ENCODE data around the gene TENM3. TPM values are rescaled to one million over a fixed set of nuclear protein-coding genes. Genes with fewer than 3 reads are reported as not detected.

TENM3 gene
- total RNA-seq, 1 donor from 2014 or later = 2.8 TPM

GRCh38 chr4:182846036-182846435 lies 602.8 kb downstream of the TENM3 start:
- DNase-seq (ENCODE audit: low spot score in 2 of 2) = no peak
- H3K4me1 ChIP-seq = no peaks in the 10 kb centered on the region

GRCh38 chr4:182847576-182848450 lies 604.6 kb downstream of the TENM3 start:
- intact Hi-C loops (cut with DNase I) = no loop called here
- no peak overlapping the region for H3K4me3 ChIP-seq
- DNase-seq (ENCODE audit: low spot score in 2 of 2) = no peak
- no peaks in the 10 kb centered on the region for H3K4me1 ChIP-seq
- H3K9me3 ChIP-seq = no peaks in the 10 kb centered on the region
- no peaks in the 10 kb centered on the region for H3K27me3 ChIP-seq
- no peaks in the 10 kb centered on the region for H3K36me3 ChIP-seq
- no peak overlapping the region for H3K27ac ChIP-seq
- no peak for TF ChIP-seq CTCF (IDR thresholded peaks at IDR 0.05)

More at GRCh38 chr4:182846036-182846435, 602.8 kb downstream of the TENM3 start:
- no peak for TF ChIP-seq CTCF (IDR thresholded peaks at IDR 0.05)
- H3K27me3 ChIP-seq = no peaks in the 10 kb centered on the region
- H3K9me3 ChIP-seq = no peaks in the 10 kb centered on the region
- H3K36me3 ChIP-seq = no peaks in the 10 kb centered on the region
- H3K4me3 ChIP-seq = no peak overlapping the region
- intact Hi-C loops (cut with DNase I) = no loop called here
- H3K27ac ChIP-seq = no peak overlapping the region

- no peaks in the 10 kb centered on the region for H3K36me3 ChIP-seq
- DNase-seq (ENCODE audit: low spot score in 2 of 2) = no peak
- no peaks in the 10 kb centered on the region for H3K4me1 ChIP-seq
- peaks cover 0 to 1% of the 10 kb centered on the region in 2 donors for H3K9me3 ChIP-seq
- no peak overlapping the region for H3K27ac ChIP-seq
- H3K27me3 ChIP-seq = no peaks in the 10 kb centered on the region
- H3K4me3 ChIP-seq = no peak overlapping the region
- intact Hi-C loops (cut with DNase I) = no loop called here
- TF ChIP-seq CTCF (IDR thresholded peaks at IDR 0.05) = no peak
Measured at GRCh38 chr4:182848685-182849084, 605.5 kb downstream of the TENM3 start.

All from ascending aorta (tissue), 2 donors.